NCI-H510A (cell line): ENCODE data around the gene SEMA3B.
"Not testable (repeated sequence)": the region's sequence is repeated elsewhere in the genome, so short reads cannot be mapped to it uniquely, and the experiment has no call there.

Source experiments
- DNase-seq: peaks from one replicate; lab custom pipeline; 2025; lab: John Stamatoyannopoulos, UW

SEMA3B gene

GRCh38 chr3:50258979-50259378 is 10.0 kb upstream of the SEMA3B start:
- DNase-seq = no peak

GRCh38 chr3:50259432-50260026 is 9.4 kb upstream of the SEMA3B start:
- DNase-seq = no peak

- DNase-seq = peak; percentile 57
Observed at GRCh38 chr3:50260027-50260941, 8.7 kb upstream of the SEMA3B start.

- DNase-seq = no peak
Observed at GRCh38 chr3:50260942-50261441, 8.0 kb upstream of the SEMA3B start.

- no peak for DNase-seq
Observed at GRCh38 chr3:50261505-50261904, 7.4 kb upstream of the SEMA3B start.

GRCh38 chr3:50262200-50262599 is 6.7 kb upstream of the SEMA3B start:
- not testable (repeated sequence) for DNase-seq

- DNase-seq = no peak
Observed at GRCh38 chr3:50262778-50263177, 6.2 kb upstream of the SEMA3B start.

GRCh38 chr3:50263478-50264382 is 5.2 kb upstream of the SEMA3B start:
- no peak for DNase-seq

- no peak for DNase-seq
Observed at GRCh38 chr3:50264383-50264963, 4.5 kb upstream of the SEMA3B start.

GRCh38 chr3:50264964-50265485 is 3.9 kb upstream of the SEMA3B start:
- no peak for DNase-seq

- no peak for DNase-seq
Observed at GRCh38 chr3:50265571-50265970, 3.4 kb upstream of the SEMA3B start.

- no peak for DNase-seq
Observed at GRCh38 chr3:50266017-50266416, 2.9 kb upstream of the SEMA3B start.

GRCh38 chr3:50266836-50267235 is 2.1 kb upstream of the SEMA3B start:
- DNase-seq = no peak

GRCh38 chr3:50267280-50267913 is 1.6 kb upstream of the SEMA3B start:
- DNase-seq = no peak

- DNase-seq = no peak
Observed at GRCh38 chr3:50268276-50268675, 671 bp upstream of the SEMA3B start.

GRCh38 chr3:50269460-50269859 is 513 bp downstream of the SEMA3B start:
- no peak for DNase-seq

GRCh38 chr3:50269977-50270413 is 1.0 kb downstream of the SEMA3B start:
- no peak for DNase-seq

- no peak for DNase-seq
Observed at GRCh38 chr3:50270422-50271224, 1.7 kb downstream of the SEMA3B start.

- DNase-seq = no peak
Observed at GRCh38 chr3:50271314-50271936, 2.5 kb downstream of the SEMA3B start.

GRCh38 chr3:50272538-50272910 is 3.6 kb downstream of the SEMA3B start:
- not testable (repeated sequence) for DNase-seq
